Measurements from ENCODE around the gene CHGA. TPM values are rescaled to one million over a fixed set of nuclear protein-coding genes. Genes with fewer than 3 reads are reported as not detected.

Gene CHGA
- total and polyA plus RNA-seq, 11 donors: 0.07 to 0.19 TPM; not detected in 9

GRCh38 chr14:92938890-92939671 is 16.1 kb downstream of the CHGA start:
- H3K4me1 ChIP-seq: peaks cover 0 to 6% (median 0%) of the 10 kb centered on the region in 12 donors
- no peaks in the 10 kb centered on the region for H3K9me3 ChIP-seq
- no peaks in the 10 kb centered on the region for H3K27me3 ChIP-seq
- H3K36me3 ChIP-seq: peaks cover 0 to 54% (median 21%) of the 10 kb centered on the region in 9 donors
- H3K27ac ChIP-seq: no peak overlapping the region
- ATAC-seq (no peak), DNase-seq (no peak)
- no peak overlapping the region for H3K4me3 ChIP-seq
- 92 to 95% (median 94%) methylated on average over 25 to 27 of the region's 27 CpGs for WGBS, 4 donors
- intact Hi-C loops (cut with DNase I): no loop called here
- TF ChIP-seq CTCF (IDR thresholded peaks at IDR 0.05): no peak

- intact Hi-C loops (cut with DNase I): no loop called here
- peaks cover 0 to 6% (median 0%) of the 10 kb centered on the region in 12 donors for H3K4me1 ChIP-seq
- H3K9me3 ChIP-seq: no peaks in the 10 kb centered on the region
- H3K36me3 ChIP-seq: peaks cover 0 to 58% (median 21%) of the 10 kb centered on the region in 9 donors
- H3K27me3 ChIP-seq: no peaks in the 10 kb centered on the region
- TF ChIP-seq CTCF (IDR thresholded peaks at IDR 0.05) (no peak), POLR2A (IDR thresholded peaks at IDR 0.05) (no peak)
- 86 to 97% (median 91%) methylated on average over 12 of the region's 12 CpGs for WGBS, 4 donors
- no peak for DNase-seq
- H3K4me3 ChIP-seq: no peak overlapping the region
- no peak overlapping the region for H3K27ac ChIP-seq
- no peak for ATAC-seq
These were observed 16.7 kb downstream of the CHGA start for GRCh38 chr14:92939699-92940098.

- ATAC-seq (no peak), DNase-seq (no peak)
- Histone ChIP-seq H3K36me3 (peaks cover 0 to 66% (median 28%) of the 10 kb centered on the region in 9 donors), H3K27me3 (no peaks in the 10 kb centered on the region), H3K4me1 (peaks cover 0 to 7% (median 0%) of the 10 kb centered on the region in 12 donors), H3K4me3 (no peak overlapping the region), H3K27ac (no peak overlapping the region), H3K9me3 (no peaks in the 10 kb centered on the region)
- 85 to 89% (median 87%) methylated on average over 11 of the region's 11 CpGs for WGBS, 4 donors
- intact Hi-C loops (cut with DNase I): no loop called here
- TF ChIP-seq CTCF (IDR thresholded peaks at IDR 0.05): no peak
- TF ChIP-seq POLR2A (IDR thresholded peaks at IDR 0.05): no peak
These were observed 17.6 kb downstream of the CHGA start for GRCh38 chr14:92940543-92940942.

- no peak for DNase-seq
These were observed 18.6 kb downstream of the CHGA start for GRCh38 chr14:92941531-92941930.

More at GRCh38 chr14:92941531-92941930, 18.6 kb downstream of the CHGA start:
- TF ChIP-seq POLR2A (IDR thresholded peaks at IDR 0.05) (no peak), CTCF (IDR thresholded peaks at IDR 0.05) (no peak)
- Histone ChIP-seq H3K9me3 (no peaks in the 10 kb centered on the region), H3K4me3 (no peak overlapping the region), H3K27me3 (no peaks in the 10 kb centered on the region), H3K27ac (no peak overlapping the region), H3K4me1 (peaks cover 0 to 15% (median 5%) of the 10 kb centered on the region in 12 donors), H3K36me3 (peaks cover 0 to 64% (median 32%) of the 10 kb centered on the region in 9 donors)
- no peak for ATAC-seq
- WGBS, 4 donors: 94 to 97% (median 96%) methylated on average over 8 to 30 of the region's 30 CpGs
- intact Hi-C loops (cut with DNase I): no loop called here

Measured in heart left ventricle (tissue), 16 donors.